Measurements from ENCODE around the gene ALDH3B2.
"Not testable (repeated sequence)": the region's sequence is repeated elsewhere in the genome, so short reads cannot be mapped to it uniquely, and the experiment has no call there.

The ALDH3B2 gene

GRCh38 chr11:67641338-67642172, 32.9 kb downstream of the ALDH3B2 start:
- DNase-seq: no peak

- DNase-seq: no peak
Observed at GRCh38 chr11:67640758-67641337, 33.6 kb downstream of the ALDH3B2 start.

GRCh38 chr11:67640021-67640757, 34.2 kb downstream of the ALDH3B2 start:
- peak; percentile 64 for DNase-seq

GRCh38 chr11:67639438-67639859, 35.0 kb downstream of the ALDH3B2 start, which contains the start of gene TBX10:
Gene TBX10 (minus strand): TSS chr11:67639763. CDS start chr11:67639472, 291 bp downstream.
- DNase-seq: no peak

GRCh38 chr11:67638535-67639437, 35.6 kb downstream of the ALDH3B2 start:
- DNase-seq: no peak

- DNase-seq: not testable (repeated sequence)
Observed at GRCh38 chr11:67637441-67637840, 37.0 kb downstream of the ALDH3B2 start.

GRCh38 chr11:67636962-67637361, 37.5 kb downstream of the ALDH3B2 start:
- DNase-seq: no peak

GRCh38 chr11:67635231-67635521, 39.2 kb downstream of the ALDH3B2 start:
- no peak for DNase-seq

GRCh38 chr11:67634366-67635230, 39.8 kb downstream of the ALDH3B2 start:
- DNase-seq: no peak

GRCh38 chr11:67633758-67634365, 40.6 kb downstream of the ALDH3B2 start:
- DNase-seq: no peak

- no peak for DNase-seq
Observed at GRCh38 chr11:67632982-67633755, 41.3 kb downstream of the ALDH3B2 start.

GRCh38 chr11:67632175-67632981, 42.0 kb downstream of the ALDH3B2 start:
- no peak for DNase-seq

GRCh38 chr11:67631853-67632174, 42.6 kb downstream of the ALDH3B2 start:
- no peak for DNase-seq

- DNase-seq: no peak
Observed at GRCh38 chr11:67631411-67631810, 43.0 kb downstream of the ALDH3B2 start.

- no peak for DNase-seq
Observed at GRCh38 chr11:67630943-67631331, 43.5 kb downstream of the ALDH3B2 start.

GRCh38 chr11:67630228-67630942, 44.0 kb downstream of the ALDH3B2 start:
- DNase-seq: peak; percentile 96

GRCh38 chr11:67629386-67630227, 44.8 kb downstream of the ALDH3B2 start, which contains the start of gene NUDT8:
Gene NUDT8 (minus strand): TSS chr11:67629937. CDS start chr11:67629911, 26 bp downstream.
- peak; percentile 89 for DNase-seq

Measured in stimulated activated CD4-positive, alpha-beta T cell treated with anti-CD3 and anti-CD28 coated beads, Interleukin-1b, Interleukin-23, amount 100 ng/mL, for 48 hours (primary cell).